K562 (cell line): ENCODE data around the gene IL2RG. TPM values are rescaled to one million over a fixed set of nuclear protein-coding genes. Genes with fewer than 3 reads are reported as not detected.

ENCODE experiments used
- ATAC-seq: fragments of 200-7000 bp; cut with Tn5 transposase; 3 replicates; pipeline ENCODE4 v1.9.1; 2020; ENCODE audit warnings: moderate library complexity
- BruUV-seq: library from RNA; stranded (reverse); fragments of 400-500 nt; replicated peaks from 2 replicates; lab custom pipeline; 2021; lab: Mats Ljungman, UMichigan
- CTCF ChIA-PET: fragments of 300-600 bp; formaldehyde crosslinking; extraction: SDS; loops from one replicate; lab custom pipeline; 2021; ENCODE audit warnings: low intra/inter-chr PET ratio; lab: Yijun Ruan, JAX
- POLR2A ChIA-PET: fragments of 300-600, 350-650 bp; sonication (Branson Sonifier 250); formaldehyde crosslinking; extraction: SDS; loops from one replicate; lab custom pipeline; 2021; ENCODE audit warnings: antibody characterized with exemption, inconsistent platforms; lab: Yijun Ruan, JAX
- DNase-seq, 4 experiments: peaks; one replicate each; pipeline versions ENCODE4 v3.0.0 to v3.0.0-alpha.2; 2011 to 2018; ENCODE audit warnings: low spot score in 3 of 4, mixed read lengths in 3 of 4; ENCODE audit errors: extremely low read depth in 1 of 4
- FAIRE-seq: peaks from 2 replicates; lab custom pipeline; 2011; peaks lifted over from hg19 to GRCh38; lab: Jason Lieb, UNC
- H2AFZ ChIP-seq: 2 replicates; pipeline ENCODE4 v1.6.0; 2011; ENCODE audit warnings: low read depth, low read length, control low read depth, inconsistent platforms
- H3K27ac ChIP-seq: fragments of 200-600 bp; 3 replicates; pipeline ENCODE4 v1.8.0; 2011; ENCODE audit warnings: low read depth, mild to moderate bottlenecking, control low read depth, inconsistent platforms, low read length, moderate library complexity, mixed read lengths; ENCODE audit errors: extremely low read depth
- H3K27me3 ChIP-seq, 2 experiments: fragments of 300-600 bp in 1 of 2; 2 replicates in 1 of 2; 3 replicates in 1 of 2; pipeline versions ENCODE4 v1.6.0 to v1.8.0; 2011; ENCODE audit warnings: inconsistent platforms in 2 of 2, low read length in 2 of 2, mild to moderate bottlenecking in 1 of 2, mixed read lengths in 1 of 2, moderate library complexity in 1 of 2; ENCODE audit not compliant: control insufficient read depth in 2 of 2, insufficient read depth in 2 of 2
- H3K36me3 ChIP-seq: fragments of 300-600 bp; 3 replicates; pipeline ENCODE4 v1.8.0; 2011; ENCODE audit warnings: mild to moderate bottlenecking, low read length, inconsistent platforms; ENCODE audit not compliant: control insufficient read depth, insufficient read depth
- H3K4me1 ChIP-seq, 2 experiments: fragments of 200-600 bp in 1 of 2; replicated peaks in 1 of 2; 2 replicates in 1 of 2; 3 replicates in 1 of 2; pipeline versions ENCODE4 v1.5.1 to v1.8.0; 2011; ENCODE audit warnings: inconsistent platforms in 2 of 2, low read length in 2 of 2, mild to moderate bottlenecking in 1 of 2, mixed read lengths in 1 of 2, moderate library complexity in 1 of 2; ENCODE audit not compliant: control insufficient read depth in 2 of 2, insufficient read depth in 2 of 2
- H3K4me2 ChIP-seq: 2 replicates; pipeline ENCODE4 v1.6.1; 2011; ENCODE audit warnings: low read length, control low read depth, inconsistent platforms, mixed read lengths; ENCODE audit not compliant: insufficient read depth
- H3K4me3 ChIP-seq: fragments of 200-600 bp; sonication (generic), shearing (Covaris generic); 2 replicates; pipeline ENCODE4 v1.5.1; 2016; ENCODE audit warnings: control low read depth, inconsistent platforms
- H3K79me2 ChIP-seq: fragments of 200-600 bp; 3 replicates; pipeline ENCODE4 v1.8.0; 2011; ENCODE audit warnings: low read length, inconsistent platforms; ENCODE audit not compliant: control insufficient read depth, insufficient read depth
- H3K9ac ChIP-seq, 2 experiments: 2 replicates each; pipeline versions ENCODE4 v1.6.0 to v1.6.1; 2011; ENCODE audit warnings: low read depth in 2 of 2, low read length in 2 of 2, control low read depth in 1 of 2, inconsistent platforms in 1 of 2, mild to moderate bottlenecking in 1 of 2, mixed read lengths in 1 of 2; ENCODE audit not compliant: insufficient read depth in 1 of 2
- H3K9me1 ChIP-seq: one replicate; pipeline ENCODE4 v1.6.0; 2011; ENCODE audit warnings: inconsistent platforms, mild to moderate bottlenecking, low read length, moderate library complexity; ENCODE audit not compliant: control insufficient read depth, insufficient read depth
- H3K9me3 ChIP-seq: replicated peaks from 2 replicates; pipeline ENCODE4 v1.5.1; 2011; ENCODE audit warnings: low read depth, low read length, inconsistent platforms; ENCODE audit not compliant: control insufficient read depth, insufficient read depth
- H4K20me1 ChIP-seq: replicated peaks from 2 replicates; pipeline ENCODE4 v1.6.1; 2011; ENCODE audit warnings: low read length, inconsistent platforms, mixed read lengths; ENCODE audit not compliant: control insufficient read depth, insufficient read depth
- BRD4 ChIP-seq: fragments of 200-600 bp; sonication (generic); IDR thresholded peaks from 2 replicates; pipeline ENCODE4 v1.6.1; 2017; ENCODE audit warnings: inconsistent platforms
- MAZ ChIP-seq, 2 experiments: fragments of 450-650 bp in 1 of 2; sonication (generic) in 1 of 2; formaldehyde crosslinking; IDR thresholded peaks in 1 of 2; conservative IDR thresholded peaks in 1 of 2; 2 replicates each; pipeline versions ENCODE4 v1.4.0 to v1.5.0; 2020; ENCODE audit warnings: mild to moderate bottlenecking in 1 of 2, missing genetic modification reagents in 1 of 2
- NR4A1 ChIP-seq, 2 experiments: fragments of 250-450 bp in 1 of 2; fragments of 450-650 bp in 1 of 2; sonication (Bioruptor Pico) in 1 of 2; IDR thresholded peaks; 2 replicates each; pipeline versions ENCODE4 v1.4.0 to v1.6.1; 2016 to 2020; ENCODE audit warnings: mild to moderate bottlenecking in 2 of 2, missing compliant biosample characterization in 1 of 2, missing genetic modification characterization in 1 of 2, moderate library complexity in 1 of 2
- PHF8 ChIP-seq: fragments of 200-600 bp; sonication (generic); IDR thresholded peaks from 2 replicates; pipeline ENCODE4 v1.6.1; 2012; ENCODE audit warnings: mixed run types, mild to moderate bottlenecking, inconsistent platforms, low read length, moderate library complexity, borderline replicate concordance
- POLR2B ChIP-seq: fragments of 450-650 bp; IDR thresholded peaks from 2 replicates; pipeline ENCODE4 v1.6.1; 2018; ENCODE audit warnings: low read depth; ENCODE audit not compliant: partially characterized antibody
- ZNF586 ChIP-seq: fragments of 450-650 bp; formaldehyde crosslinking; conservative IDR thresholded peaks from 2 replicates; pipeline ENCODE4 v1.4.0; 2020; ENCODE audit warnings: mild to moderate bottlenecking, moderate library complexity
- WGBS: fragments of 100-300 bp; shearing (Covaris generic); methylation state at CpG from one replicate; pipeline ENCODE4 v1.1.6; 2016; ENCODE audit warnings: low coverage, mixed read lengths; ENCODE audit not compliant: insufficient coverage; ENCODE audit errors: missing lambda C conversion rate; 5-methylcytosine and 5-hydroxymethylcytosine counted together
- in situ Hi-C: fragments of 300-500 bp; cut with MboI; formaldehyde crosslinking; loops from 4 replicates; pipeline ENCODE4 v1.15.0; 2018; ENCODE audit warnings: inconsistent platforms, mixed read lengths
- intact Hi-C: fragments of 100-400 bp; cut with micrococcal nuclease; formaldehyde crosslinking; loops from 2 replicates; pipeline ENCODE4 v1.14.2; 2022
- polyA plus RNA-seq, 8 experiments: library from polyadenylated mRNA; depleted of rRNA in 4 of 8; stranded (reverse) in 5 of 8; unstranded in 3 of 8; fragments of >200 nt; fragmentation: Nextera tagmentation in 2 of 8; fragmentation: Illumina TruSeq in 1 of 8; extraction: Ambion mirVana in 2 of 8; extraction: Trizol in 1 of 8; gene quantifications; 2 replicates each; pipeline versions ENCODE4 v1.2.1 to v1.2.3, GENCODE V29; 2011 to 2014; ENCODE audit warnings: inconsistent platforms in 1 of 8, missing spikeins in 1 of 8
- total RNA-seq, 7 experiments: library from RNA; depleted of rRNA in 6 of 7; stranded (reverse); fragments of >200 nt in 6 of 7; fragmentation: Illumina TruSeq in 2 of 7; extraction: Trizol in 2 of 7; gene quantifications; 2 replicates each; pipeline versions ENCODE4 v1.2.1 to v1.2.3, GENCODE V29; 2011 to 2021; ENCODE audit warnings: low replicate concordance in 1 of 7
- TF ChIP-seq, protein P1 (sequence below): sonication (generic); formaldehyde crosslinking; IDR thresholded peaks from 2 replicates; pipeline ENCODE4 v1.4.0; 2020; ENCODE audit warnings: mild to moderate bottlenecking, missing genetic modification reagents
- TF ChIP-seq, protein P2 (sequence below), 3 experiments: fragments of 200-800 bp in 1 of 3; fragments of 250-450 bp in 1 of 3; fragments of 450-650 bp in 1 of 3; sonication (Bioruptor Pico) in 1 of 3; sonication (Bioruptor generic) in 1 of 3; formaldehyde crosslinking in 1 of 3; IDR thresholded peaks; 2 replicates each; pipeline versions ENCODE4 v1.6.1 to v1.8.0; 2016 to 2022; ENCODE audit warnings: mild to moderate bottlenecking in 2 of 3, missing genetic modification characterization in 2 of 3, missing compliant biosample characterization in 1 of 3, moderate library complexity in 1 of 3

The IL2RG gene
- total and polyA plus RNA-seq, 9 of the 15 experiments (the other 6 are each of a cell fraction or from before 2014, with no cell fraction given), result 5.5 to 55.4 (median 19.7) TPM

DNA sequence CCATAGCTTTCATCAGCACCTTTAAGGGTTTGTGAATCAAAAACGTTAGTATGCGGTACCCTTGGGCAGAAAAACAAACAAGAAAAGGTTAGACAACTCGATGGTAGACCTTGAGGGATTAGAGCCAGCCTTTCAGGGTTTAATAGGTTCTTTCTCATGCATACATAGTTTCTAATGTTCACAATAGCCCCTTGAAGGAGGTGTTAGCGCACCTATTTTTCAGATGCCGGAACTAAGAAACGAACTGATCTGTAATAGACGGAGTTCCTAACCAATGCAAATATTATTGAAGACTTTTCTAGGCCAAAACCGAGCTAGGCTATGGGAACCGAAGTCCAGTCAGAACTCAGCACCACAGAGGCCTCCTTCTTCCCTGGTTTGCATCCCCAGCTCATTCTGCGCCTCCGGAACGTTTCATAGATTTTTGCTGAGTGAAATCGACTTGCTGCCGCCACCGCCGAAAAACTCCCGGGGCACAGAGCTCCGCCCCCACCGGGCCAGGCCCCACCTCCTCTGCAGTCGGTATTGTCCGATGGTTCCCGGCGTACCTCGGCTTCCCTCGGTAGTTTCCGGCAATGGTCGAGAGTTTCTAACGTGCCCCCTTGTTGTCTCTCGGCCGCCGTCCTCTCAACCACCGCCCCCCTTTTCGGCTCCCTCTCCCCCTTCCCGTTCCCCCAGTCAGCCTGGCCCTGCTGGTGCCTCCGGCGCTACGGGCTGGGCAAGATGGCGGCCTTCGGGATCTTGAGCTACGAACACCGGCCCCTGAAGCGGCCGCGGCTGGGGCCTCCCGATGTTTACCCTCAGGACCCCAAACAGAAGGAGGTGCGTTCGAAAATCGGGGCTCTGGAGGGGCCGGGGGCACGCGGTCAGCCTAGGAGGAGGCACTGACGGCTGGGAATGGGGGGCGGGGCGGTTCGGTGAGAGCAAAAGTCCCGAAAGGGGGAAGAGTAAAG lies 6.9 kb upstream of the IL2RG start, which contains the start of gene MED12:
MED12 (plus strand) TSS at position 565 of the 953 bp plus-strand sequence; CDS start at position 724, 159 bp downstream.
- intact Hi-C loops, result no loop called here
- no peaks in the 10 kb centered on the region for H4K20me1 ChIP-seq
- peaks cover 8% of the 10 kb centered on the region in 2 experiments; a peak in 4 of 5 replicates for H3K4me1 ChIP-seq
- no peaks in the 10 kb centered on the region for H3K27me3 ChIP-seq
- peaks cover 39% of the 10 kb centered on the region; the same call in 2 of the 3 replicates for H3K36me3 ChIP-seq
- H2AFZ ChIP-seq, result peak within 1 kb of the TSS; percentile 90
- POLR2A ChIA-PET, result interaction anchor here (0.6 to 3.3 kb wide), 11 partner anchors 9 to 443 kb away, joined by 3 to 29 read pairs (median 4); partner anchors contain the start of gene NONO
- ATAC-seq (peak; percentile 99), DNase-seq (peak; percentile 86 to 89 (median 88)), FAIRE-seq (peak; percentile 87)
- BruUV-seq, result TSS peak; percentile 99
- WGBS, result 1% methylated on average over 28 of the region's 56 CpGs
- in situ Hi-C loops, result no loop called here
- CTCF ChIA-PET, result no interaction called here
- peaks cover 2% of the 10 kb centered on the region for H3K9me1 ChIP-seq
- peak within 1 kb of the TSS; percentile 86 to 96 for H3K9ac ChIP-seq
- peak within 1 kb of the TSS; percentile 91 for H3K27ac ChIP-seq
- peaks cover 15% of the 10 kb centered on the region for H3K79me2 ChIP-seq
- H3K4me2 ChIP-seq, result peak within 1 kb of the TSS; percentile 88
- no peaks in the 10 kb centered on the region for H3K9me3 ChIP-seq
- peak within 1 kb of the TSS; percentile 89 for H3K4me3 ChIP-seq
- TF ChIP-seq PHF8 (peak; percentile 51; the same call in 1 of the 2 replicates), BRD4 (peak; percentile 71; the same call in 1 of the 2 replicates), ZNF586 (CRISPR knock-in tag) (no peak), MAZ (CRISPR knock-in tag; conservative IDR thresholded peaks at IDR 0.05 in 1 of 2, IDR thresholded peaks at IDR 0.05 in 1 of 2) (no peak), POLR2B (peak; percentile 68), NR4A1 (CRISPR knock-in tag; IDR thresholded peaks at IDR 0.05) (no peak), NR4A1 (tag; IDR thresholded peaks at IDR 0.05) (no peak)
- TF ChIP-seq, protein P1, sequence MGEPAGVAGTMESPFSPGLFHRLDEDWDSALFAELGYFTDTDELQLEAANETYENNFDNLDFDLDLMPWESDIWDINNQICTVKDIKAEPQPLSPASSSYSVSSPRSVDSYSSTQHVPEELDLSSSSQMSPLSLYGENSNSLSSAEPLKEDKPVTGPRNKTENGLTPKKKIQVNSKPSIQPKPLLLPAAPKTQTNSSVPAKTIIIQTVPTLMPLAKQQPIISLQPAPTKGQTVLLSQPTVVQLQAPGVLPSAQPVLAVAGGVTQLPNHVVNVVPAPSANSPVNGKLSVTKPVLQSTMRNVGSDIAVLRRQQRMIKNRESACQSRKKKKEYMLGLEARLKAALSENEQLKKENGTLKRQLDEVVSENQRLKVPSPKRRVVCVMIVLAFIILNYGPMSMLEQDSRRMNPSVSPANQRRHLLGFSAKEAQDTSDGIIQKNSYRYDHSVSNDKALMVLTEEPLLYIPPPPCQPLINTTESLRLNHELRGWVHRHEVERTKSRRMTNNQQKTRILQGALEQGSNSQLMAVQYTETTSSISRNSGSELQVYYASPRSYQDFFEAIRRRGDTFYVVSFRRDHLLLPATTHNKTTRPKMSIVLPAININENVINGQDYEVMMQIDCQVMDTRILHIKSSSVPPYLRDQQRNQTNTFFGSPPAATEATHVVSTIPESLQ, result no peak
- TF ChIP-seq, protein P2, sequence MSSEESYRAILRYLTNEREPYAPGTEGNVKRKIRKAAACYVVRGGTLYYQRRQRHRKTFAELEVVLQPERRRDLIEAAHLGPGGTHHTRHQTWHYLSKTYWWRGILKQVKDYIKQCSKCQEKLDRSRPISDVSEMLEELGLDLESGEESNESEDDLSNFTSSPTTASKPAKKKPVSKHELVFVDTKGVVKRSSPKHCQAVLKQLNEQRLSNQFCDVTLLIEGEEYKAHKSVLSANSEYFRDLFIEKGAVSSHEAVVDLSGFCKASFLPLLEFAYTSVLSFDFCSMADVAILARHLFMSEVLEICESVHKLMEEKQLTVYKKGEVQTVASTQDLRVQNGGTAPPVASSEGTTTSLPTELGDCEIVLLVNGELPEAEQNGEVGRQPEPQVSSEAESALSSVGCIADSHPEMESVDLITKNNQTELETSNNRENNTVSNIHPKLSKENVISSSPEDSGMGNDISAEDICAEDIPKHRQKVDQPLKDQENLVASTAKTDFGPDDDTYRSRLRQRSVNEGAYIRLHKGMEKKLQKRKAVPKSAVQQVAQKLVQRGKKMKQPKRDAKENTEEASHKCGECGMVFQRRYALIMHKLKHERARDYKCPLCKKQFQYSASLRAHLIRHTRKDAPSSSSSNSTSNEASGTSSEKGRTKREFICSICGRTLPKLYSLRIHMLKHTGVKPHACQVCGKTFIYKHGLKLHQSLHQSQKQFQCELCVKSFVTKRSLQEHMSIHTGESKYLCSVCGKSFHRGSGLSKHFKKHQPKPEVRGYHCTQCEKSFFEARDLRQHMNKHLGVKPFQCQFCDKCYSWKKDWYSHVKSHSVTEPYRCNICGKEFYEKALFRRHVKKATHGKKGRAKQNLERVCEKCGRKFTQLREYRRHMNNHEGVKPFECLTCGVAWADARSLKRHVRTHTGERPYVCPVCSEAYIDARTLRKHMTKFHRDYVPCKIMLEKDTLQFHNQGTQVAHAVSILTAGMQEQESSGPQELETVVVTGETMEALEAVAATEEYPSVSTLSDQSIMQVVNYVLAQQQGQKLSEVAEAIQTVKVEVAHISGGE (CRISPR knock-in tag; IDR thresholded peaks at IDR 0.05), result peak in 1 of 3 experiments; percentile 29; a peak in 1 of 6 replicates
